GM23338 (cell line): ENCODE measurements around the gene PTGIS. TPM values are rescaled to one million over a fixed set of nuclear protein-coding genes. Genes with fewer than 3 reads are reported as not detected.

Source experiments
- ATAC-seq: fragments of 200-7000 bp; cut with Tn5 transposase; 3 replicates; pipeline ENCODE4 v1.9.1; 2020
- DNase-seq: peaks from one replicate; pipeline ENCODE4 v3.0.0-alpha.2; 2015; ENCODE audit warnings: low spot score
- H2AFZ ChIP-seq: fragments of 200-600 bp; sonication (generic); 2 replicates; pipeline ENCODE4 v1.8.0; 2016; ENCODE audit warnings: antibody characterized with exemption, mild to moderate bottlenecking, moderate library complexity
- H3F3A ChIP-seq: fragments of 200-600 bp; sonication (generic); replicated peaks from 2 replicates; pipeline ENCODE4 v1.8.0; 2017; ENCODE audit warnings: antibody characterized with exemption, mixed run types, low read depth
- H3K27ac ChIP-seq: fragments of 200-600 bp; sonication (generic); 2 replicates; pipeline ENCODE4 v1.6.1; 2016; ENCODE audit warnings: low read depth
- H3K27me3 ChIP-seq: fragments of 200-600 bp; sonication (generic); 2 replicates; pipeline ENCODE4 v1.8.0; 2016; ENCODE audit warnings: mild to moderate bottlenecking, mixed run types, moderate library complexity; ENCODE audit not compliant: insufficient read depth
- H3K36me3 ChIP-seq: fragments of 200-600 bp; sonication (generic); 2 replicates; pipeline ENCODE4 v1.8.0; 2016; ENCODE audit warnings: mild to moderate bottlenecking; ENCODE audit not compliant: insufficient read depth
- H3K4me1 ChIP-seq: fragments of 200-600 bp; sonication (generic); 2 replicates; pipeline ENCODE4 v1.8.0; 2016; ENCODE audit warnings: mild to moderate bottlenecking, moderate library complexity; ENCODE audit not compliant: insufficient read depth
- H3K4me2 ChIP-seq: fragments of 200-600 bp; sonication (generic); 2 replicates; pipeline ENCODE4 v1.7.1; 2017; ENCODE audit warnings: mixed run types
- H3K4me3 ChIP-seq: fragments of 200-600 bp; sonication (generic); 2 replicates; pipeline ENCODE4 v1.6.1; 2016; ENCODE audit warnings: mixed run types
- H3K79me2 ChIP-seq: fragments of 200-600 bp; sonication (generic); replicated peaks from 2 replicates; pipeline ENCODE4 v1.8.0; 2017; ENCODE audit warnings: mild to moderate bottlenecking; ENCODE audit not compliant: insufficient read depth
- H3K9me2 ChIP-seq: fragments of 200-600 bp; sonication (generic); 2 replicates; pipeline ENCODE4 v1.8.0; 2017; ENCODE audit not compliant: insufficient read depth
- H4K20me1 ChIP-seq: fragments of 200-600 bp; sonication (generic); replicated peaks from 2 replicates; pipeline ENCODE4 v1.8.0; 2017; ENCODE audit warnings: mild to moderate bottlenecking; ENCODE audit not compliant: insufficient read depth
- H3K27ac Mint-ChIP-seq: 2 replicates; pipeline ENCODE4 v1.8.0; 2020; ENCODE audit warnings: inconsistent platforms, mild to moderate bottlenecking, moderate library complexity, mixed read lengths
- H3K27me3 Mint-ChIP-seq: 3 replicates; pipeline ENCODE4 v1.8.0; 2022; ENCODE audit warnings: low read depth, mild to moderate bottlenecking, moderate library complexity, mixed read lengths, inconsistent platforms; ENCODE audit not compliant: insufficient read depth, poor library complexity
- H3K36me3 Mint-ChIP-seq: 3 replicates; pipeline ENCODE4 v1.8.0; 2021; ENCODE audit warnings: low read depth, mild to moderate bottlenecking, inconsistent platforms, moderate library complexity, mixed read lengths
- H3K4me1 Mint-ChIP-seq: 3 replicates; pipeline ENCODE4 v1.8.0; 2020; ENCODE audit warnings: mild to moderate bottlenecking, inconsistent platforms, mixed read lengths
- H3K4me3 Mint-ChIP-seq: 3 replicates; pipeline ENCODE4 v1.8.0; 2021; ENCODE audit warnings: moderate library complexity, mild to moderate bottlenecking, inconsistent platforms, mixed read lengths
- H3K9me3 Mint-ChIP-seq: 3 replicates; pipeline ENCODE4 v1.8.0; 2020; ENCODE audit warnings: moderate library complexity, mild to moderate bottlenecking, inconsistent platforms, mixed read lengths
- CREB1 ChIP-seq: fragments of 250-450 bp; sonication (Bioruptor Pico); IDR thresholded peaks from 2 replicates; pipeline ENCODE4 v1.5.0; 2020; ENCODE audit warnings: low read depth, mild to moderate bottlenecking, moderate library complexity
- CTCF ChIP-seq, 2 experiments: fragments of 200-600 bp in 1 of 2; sonication (generic) in 1 of 2; conservative IDR thresholded peaks; 2 replicates each; pipeline versions ENCODE4 v1.5.1 to v1.6.1; 2016 to 2017; ENCODE audit warnings: antibody characterized with exemption in 2 of 2, low read depth in 2 of 2, mild to moderate bottlenecking in 2 of 2, moderate library complexity in 1 of 2
- EZH2phosphoT487 ChIP-seq: fragments of 200-600 bp; sonication (generic); IDR thresholded peaks from one replicate; pipeline ENCODE4 v1.8.1; 2018; ENCODE audit warnings: antibody characterized with exemption; ENCODE audit not compliant: unreplicated experiment
- JUNB ChIP-seq: IDR thresholded peaks from one replicate; pipeline ENCODE4 v1.6.1; 2016; ENCODE audit warnings: antibody characterized with exemption; ENCODE audit not compliant: unreplicated experiment
- NANOG ChIP-seq: IDR thresholded peaks from 2 replicates; pipeline ENCODE4 v1.6.1; 2016; ENCODE audit warnings: antibody characterized with exemption, borderline replicate concordance
- ZNF114 ChIP-seq: fragments of 250-450 bp; sonication (Bioruptor Pico); IDR thresholded peaks from 2 replicates; pipeline ENCODE4 v1.5.0; 2020; ENCODE audit warnings: mild to moderate bottlenecking, moderate library complexity
- ZNF331 ChIP-seq: fragments of 250-450 bp; sonication (Bioruptor Pico); IDR thresholded peaks from 2 replicates; pipeline ENCODE4 v1.5.0; 2020; ENCODE audit warnings: low read depth, mild to moderate bottlenecking, moderate library complexity
- ZNF462 ChIP-seq: fragments of 250-450 bp; sonication (Bioruptor Pico); IDR thresholded peaks from 2 replicates; pipeline ENCODE4 v1.5.0; 2020; ENCODE audit warnings: mild to moderate bottlenecking, moderate library complexity
- polyA plus RNA-seq: library from polyadenylated mRNA; unstranded; fragments of >200 nt; fragmentation: Nextera tagmentation; extraction: Ambion mirVana; gene quantifications from 2 replicates; pipeline ENCODE4 v1.2.1, GENCODE V29; 2016
- total RNA-seq: library from RNA; depleted of rRNA; stranded (reverse); fragments of >200 nt; shearing (Covaris generic); gene quantifications from 2 replicates; pipeline ENCODE4 v1.2.3, GENCODE V29; 2014
- TF ChIP-seq, protein P1 (sequence below): IDR thresholded peaks from one replicate; pipeline ENCODE4 v1.6.1; 2018; ENCODE audit warnings: antibody characterized with exemption; ENCODE audit not compliant: unreplicated experiment
- TF ChIP-seq, protein P2 (sequence below): IDR thresholded peaks from 2 replicates; pipeline ENCODE4 v1.6.1; 2016; ENCODE audit warnings: antibody characterized with exemption

PTGIS gene
- total and polyA plus RNA-seq, 2 experiments from 2014 or later: 6.6 to 28.7 TPM

- TF ChIP-seq, protein P1, sequence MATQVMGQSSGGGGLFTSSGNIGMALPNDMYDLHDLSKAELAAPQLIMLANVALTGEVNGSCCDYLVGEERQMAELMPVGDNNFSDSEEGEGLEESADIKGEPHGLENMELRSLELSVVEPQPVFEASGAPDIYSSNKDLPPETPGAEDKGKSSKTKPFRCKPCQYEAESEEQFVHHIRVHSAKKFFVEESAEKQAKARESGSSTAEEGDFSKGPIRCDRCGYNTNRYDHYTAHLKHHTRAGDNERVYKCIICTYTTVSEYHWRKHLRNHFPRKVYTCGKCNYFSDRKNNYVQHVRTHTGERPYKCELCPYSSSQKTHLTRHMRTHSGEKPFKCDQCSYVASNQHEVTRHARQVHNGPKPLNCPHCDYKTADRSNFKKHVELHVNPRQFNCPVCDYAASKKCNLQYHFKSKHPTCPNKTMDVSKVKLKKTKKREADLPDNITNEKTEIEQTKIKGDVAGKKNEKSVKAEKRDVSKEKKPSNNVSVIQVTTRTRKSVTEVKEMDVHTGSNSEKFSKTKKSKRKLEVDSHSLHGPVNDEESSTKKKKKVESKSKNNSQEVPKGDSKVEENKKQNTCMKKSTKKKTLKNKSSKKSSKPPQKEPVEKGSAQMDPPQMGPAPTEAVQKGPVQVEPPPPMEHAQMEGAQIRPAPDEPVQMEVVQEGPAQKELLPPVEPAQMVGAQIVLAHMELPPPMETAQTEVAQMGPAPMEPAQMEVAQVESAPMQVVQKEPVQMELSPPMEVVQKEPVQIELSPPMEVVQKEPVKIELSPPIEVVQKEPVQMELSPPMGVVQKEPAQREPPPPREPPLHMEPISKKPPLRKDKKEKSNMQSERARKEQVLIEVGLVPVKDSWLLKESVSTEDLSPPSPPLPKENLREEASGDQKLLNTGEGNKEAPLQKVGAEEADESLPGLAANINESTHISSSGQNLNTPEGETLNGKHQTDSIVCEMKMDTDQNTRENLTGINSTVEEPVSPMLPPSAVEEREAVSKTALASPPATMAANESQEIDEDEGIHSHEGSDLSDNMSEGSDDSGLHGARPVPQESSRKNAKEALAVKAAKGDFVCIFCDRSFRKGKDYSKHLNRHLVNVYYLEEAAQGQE: no peak
- no peak for TF ChIP-seq ZNF114
- no peak for TF ChIP-seq CTCF (conservative IDR thresholded peaks at IDR 0.05; ENCODE audit: low read depth in 2 of 2)
- TF ChIP-seq ZNF331 (CRISPR knock-in tag): no peak
- TF ChIP-seq EZH2phosphoT487: no peak
Measured at GRCh38 chr20:49561806-49562205, 6.1 kb downstream of the PTGIS start (continued).

DNA sequence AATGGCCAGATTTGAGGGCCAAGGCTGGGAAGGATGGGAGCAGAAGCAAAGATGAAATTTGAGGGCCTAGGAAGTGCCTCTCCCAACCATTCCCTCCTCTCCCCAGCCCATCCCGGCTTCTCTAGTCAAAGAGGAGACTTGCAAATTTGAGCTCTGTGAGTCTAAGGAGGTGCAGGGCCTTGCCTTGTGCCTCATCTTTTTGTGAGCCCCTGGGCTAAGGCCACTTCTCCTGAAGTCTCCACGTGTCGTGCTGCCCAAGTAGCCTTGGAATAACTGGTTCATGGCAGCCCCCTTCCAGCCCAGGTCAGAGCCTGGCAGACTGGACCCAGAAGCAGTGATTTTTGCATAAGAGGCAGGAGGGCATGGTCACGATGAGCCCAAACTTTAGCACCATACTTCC, 6.7 kb downstream of the PTGIS start:
- Mint-ChIP-seq H3K27ac (peak overlapping the region; percentile 81; the same call in 1 of the 2 replicates), H3K36me3 (peaks cover 41% of the 10 kb centered on the region), H3K4me3 (no peak overlapping the region), H3K9me3 (peaks cover 10% of the 10 kb centered on the region; the same call in 2 of the 3 replicates), H3K4me1 (peaks cover 24% of the 10 kb centered on the region), H3K27me3 (peaks cover 8% of the 10 kb centered on the region)
- Histone ChIP-seq H3K27ac (peak overlapping the region; percentile 88; the same call in 1 of the 2 replicates), H3K27me3 (no peaks in the 10 kb centered on the region), H3K4me3 (no peak overlapping the region), H3K4me1 (peaks cover 18% of the 10 kb centered on the region), H3F3A (no peaks in the 10 kb centered on the region), H2AFZ (no peak overlapping the region), H3K9me2 (no peaks in the 10 kb centered on the region), H4K20me1 (no peaks in the 10 kb centered on the region; the same call in 1 of the 2 replicates), H3K36me3 (no peaks in the 10 kb centered on the region), H3K4me2 (no peak overlapping the region), H3K79me2 (peaks cover 38% of the 10 kb centered on the region)
- no peak for ATAC-seq
- no peak for DNase-seq
- TF ChIP-seq, protein P2, sequence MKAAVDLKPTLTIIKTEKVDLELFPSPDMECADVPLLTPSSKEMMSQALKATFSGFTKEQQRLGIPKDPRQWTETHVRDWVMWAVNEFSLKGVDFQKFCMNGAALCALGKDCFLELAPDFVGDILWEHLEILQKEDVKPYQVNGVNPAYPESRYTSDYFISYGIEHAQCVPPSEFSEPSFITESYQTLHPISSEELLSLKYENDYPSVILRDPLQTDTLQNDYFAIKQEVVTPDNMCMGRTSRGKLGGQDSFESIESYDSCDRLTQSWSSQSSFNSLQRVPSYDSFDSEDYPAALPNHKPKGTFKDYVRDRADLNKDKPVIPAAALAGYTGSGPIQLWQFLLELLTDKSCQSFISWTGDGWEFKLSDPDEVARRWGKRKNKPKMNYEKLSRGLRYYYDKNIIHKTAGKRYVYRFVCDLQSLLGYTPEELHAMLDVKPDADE: no peak
- TF ChIP-seq NANOG (no peak), ZNF462 (CRISPR knock-in tag) (no peak), CREB1 (CRISPR knock-in tag) (no peak), ZNF114 (no peak), CTCF (conservative IDR thresholded peaks at IDR 0.05; ENCODE audit: low read depth in 2 of 2) (no peak), JUNB (no peak), ZNF331 (CRISPR knock-in tag) (no peak)
